ENCODE results near the gene FAM98C.

GRCh38 chr19:38387550-38388348 lies 15.1 kb upstream of the FAM98C start, which contains the start of gene GGN:
- TF ChIP-seq REST (IDR thresholded peaks at IDR 0.05; ENCODE audit: low read depth, low read length) (no peak), USF1 (IDR thresholded peaks at IDR 0.05; ENCODE audit: borderline replicate concordance, low read depth) (no peak), IRF3 (IDR thresholded peaks at IDR 0.05; ENCODE audit: low read depth, low read length) (no peak), CTCF (IDR thresholded peaks at IDR 0.05) (no peak), EZH2phosphoT487 (IDR thresholded peaks at IDR 0.05; ENCODE audit: borderline replicate concordance, low read depth) (no peak), FOSL2 (IDR thresholded peaks at IDR 0.05; ENCODE audit: borderline replicate concordance, low read depth) (no peak), TAF1 (IDR thresholded peaks at IDR 0.05; ENCODE audit: borderline replicate concordance, low read depth, low read length) (peak; percentile 64; the same call in 1 of the 2 replicates)
